ENCODE measurements around the gene IMPG2.

The IMPG2 gene

GRCh38 chr3:101248736-101249135, 71.6 kb downstream of the IMPG2 start (continued):
- TF ChIP-seq REST (tag by site-specific recombination; IDR thresholded peaks at IDR 0.05), result no peak
- TF ChIP-seq ZNF704 (tag by site-specific recombination; IDR thresholded peaks at IDR 0.05), result no peak
- no peak for TF ChIP-seq ZBTB21 (tag by site-specific recombination; IDR thresholded peaks at IDR 0.05)
- no peak for TF ChIP-seq GLI4 (tag by site-specific recombination; IDR thresholded peaks at IDR 0.05)
- TF ChIP-seq ZSCAN23 (tag by site-specific recombination; IDR thresholded peaks at IDR 0.05), result no peak
- TF ChIP-seq ZBTB6 (tag by site-specific recombination; IDR thresholded peaks at IDR 0.05), result no peak
- no peak for TF ChIP-seq ZNF768 (tag by site-specific recombination; IDR thresholded peaks at IDR 0.05)
- no peak for TF ChIP-seq ZNF23 (tag by site-specific recombination; IDR thresholded peaks at IDR 0.05; ENCODE audit: borderline replicate concordance)
- TF ChIP-seq ZNF239 (tag by site-specific recombination; IDR thresholded peaks at IDR 0.05), result no peak
- TF ChIP-seq RBAK (tag by site-specific recombination; IDR thresholded peaks at IDR 0.05), result no peak
- no peak for TF ChIP-seq ZNF148 (tag by site-specific recombination; IDR thresholded peaks at IDR 0.05; ENCODE audit: borderline replicate concordance)
- no peak for TF ChIP-seq ZNF785 (tag by site-specific recombination; IDR thresholded peaks at IDR 0.05)
- no peak for TF ChIP-seq ZSCAN18 (tag by site-specific recombination; IDR thresholded peaks at IDR 0.05)
- TF ChIP-seq ZNF837 (tag by site-specific recombination; IDR thresholded peaks at IDR 0.05), result no peak
- no peak for TF ChIP-seq ZNF362 (tag by site-specific recombination; IDR thresholded peaks at IDR 0.05)
- TF ChIP-seq ZNF292 (tag by site-specific recombination; IDR thresholded peaks at IDR 0.05; ENCODE audit: borderline replicate concordance, low read depth), result no peak
- TF ChIP-seq ZNF776 (tag by site-specific recombination; IDR thresholded peaks at IDR 0.05; ENCODE audit: borderline replicate concordance), result no peak

Measured in HEK293 (cell line).